ENCODE data around the gene NECTIN4. TPM values are rescaled to one million over a fixed set of nuclear protein-coding genes. Genes with fewer than 3 reads are reported as not detected.
"Not testable (repeated sequence)": the region's sequence is repeated elsewhere in the genome, so short reads cannot be mapped to it uniquely, and the experiment has no call there.

Gene NECTIN4
- total RNA-seq, 1 experiment from 2014 or later = 0.20 TPM

GRCh38 chr1:161117759-161118581 is 28.6 kb upstream of the NECTIN4 start, which contains the start of the genes NIT1 and PFDN2:
TSS of gene NIT1 (plus strand) at chr1:161118105. CDS start at chr1:161118177, 72 bp downstream.
TSS of gene PFDN2 (minus strand) at chr1:161118037. CDS start at chr1:161118026, 11 bp downstream.
- BruUV-seq (replicated peaks) = no TSS peak
- Mint-ChIP-seq H3K4me1 (ENCODE audit: low read depth, unreplicated experiment) (peaks cover 13% of the 10 kb centered on the region), H3K4me3 (ENCODE audit: unreplicated experiment) (peak within 1 kb of the TSS; percentile 99), H3K36me3 (ENCODE audit: insufficient read depth, unreplicated experiment) (peaks cover 53% of the 10 kb centered on the region), H3K27ac (ENCODE audit: unreplicated experiment) (peak within 1 kb of the TSS; percentile 96), H3K9me3 (ENCODE audit: unreplicated experiment) (no peaks in the 10 kb centered on the region), H3K27me3 (ENCODE audit: insufficient read depth, unreplicated experiment) (no peaks in the 10 kb centered on the region)
- Histone ChIP-seq H3K27me3 (replicated peaks; ENCODE audit: control insufficient read depth, insufficient read depth, low read length) (no peaks in the 10 kb centered on the region), H3K36me3 (ENCODE audit: control insufficient read depth, insufficient read depth, low read length) (peaks cover 5% of the 10 kb centered on the region; the same call in 1 of the 2 replicates), H3K4me1 (peaks cover 17% of the 10 kb centered on the region), H3K9me3 (no peaks in the 10 kb centered on the region), H3K4me3 (ENCODE audit: low read depth, low read length) (peak within 1 kb of the TSS; percentile 91)
- POLR2A ChIA-PET = interaction anchor here (0.5 to 1.8 kb wide), 5 partner anchors 15 to 97 kb away, joined by 3 to 16 read pairs (median 7); partner anchors contain the start of genes DEDD, F11R, UFC1 and USF1
- DNase-seq = peak; percentile 91 to 92
- CTCF ChIA-PET = interaction anchor here (0.6 to 1.4 kb wide), 5 partner anchors 14 to 272 kb away, joined by 3 to 6 read pairs (median 3); partner anchors contain the start of genes DEDD and ITLN2
- intact Hi-C loops (cut with micrococcal nuclease; ENCODE audit: unreplicated experiment) = loop anchor here (5.0 kb wide), 1 partner anchor 59 kb away; the partner anchor contains the start of gene B4GALT3
- TF ChIP-seq CTCF (IDR thresholded peaks at IDR 0.05; ENCODE audit: insufficient read depth in 1 of 2, low read depth in 1 of 2, low read length in 1 of 2, severe bottlenecking in 1 of 2, unreplicated experiment in 1 of 2) = no peak

- H3K36me3 ChIP-seq (ENCODE audit: control insufficient read depth, insufficient read depth, low read length); POLR2A ChIA-PET; H3K27me3 ChIP-seq (replicated peaks; ENCODE audit: control insufficient read depth, insufficient read depth, low read length); H3K4me3 Mint-ChIP-seq (ENCODE audit: unreplicated experiment); H3K9me3 ChIP-seq; CTCF ChIA-PET; H3K9me3 Mint-ChIP-seq (ENCODE audit: unreplicated experiment); H3K4me3 ChIP-seq (ENCODE audit: low read depth, low read length); H3K27ac Mint-ChIP-seq (ENCODE audit: unreplicated experiment); DNase-seq; BruUV-seq (replicated peaks); H3K27me3 Mint-ChIP-seq (ENCODE audit: insufficient read depth, unreplicated experiment): not testable (repeated sequence)
- Mint-ChIP-seq H3K4me1 (ENCODE audit: low read depth, unreplicated experiment) (peaks cover 13% of the 10 kb centered on the region), H3K36me3 (ENCODE audit: insufficient read depth, unreplicated experiment) (peaks cover 46% of the 10 kb centered on the region)
- intact Hi-C loops (cut with micrococcal nuclease; ENCODE audit: unreplicated experiment) = loop anchor here (5.0 kb wide), 1 partner anchor 61 kb away; the partner anchor contains the start of gene B4GALT3
- H3K4me1 ChIP-seq = peaks cover 17% of the 10 kb centered on the region
Observed at GRCh38 chr1:161115961-161116360, 26.6 kb upstream of the NECTIN4 start.

GRCh38 chr1:161115132-161115711 is 25.9 kb upstream of the NECTIN4 start:
- no peaks in the 10 kb centered on the region for H3K9me3 Mint-ChIP-seq (ENCODE audit: unreplicated experiment)
- H3K4me3 Mint-ChIP-seq (ENCODE audit: unreplicated experiment) = no peak overlapping the region
- ChIA-PET CTCF (no interaction called here), POLR2A (no interaction called here)
- intact Hi-C loops (cut with micrococcal nuclease; ENCODE audit: unreplicated experiment) = loop anchor here (5.0 kb wide), 1 partner anchor 62 kb away; the partner anchor contains the start of gene B4GALT3
- Histone ChIP-seq H3K4me1 (peaks cover 15% of the 10 kb centered on the region), H3K4me3 (ENCODE audit: low read depth, low read length) (no peak overlapping the region), H3K27me3 (replicated peaks; ENCODE audit: control insufficient read depth, insufficient read depth, low read length) (no peaks in the 10 kb centered on the region), H3K36me3 (ENCODE audit: control insufficient read depth, insufficient read depth, low read length) (peaks cover 1% of the 10 kb centered on the region; the same call in 1 of the 2 replicates), H3K9me3 (no peaks in the 10 kb centered on the region)
- H3K27ac Mint-ChIP-seq (ENCODE audit: unreplicated experiment) = no peak overlapping the region
- peaks cover 45% of the 10 kb centered on the region for H3K36me3 Mint-ChIP-seq (ENCODE audit: insufficient read depth, unreplicated experiment)
- TF ChIP-seq CTCF (IDR thresholded peaks at IDR 0.05; ENCODE audit: insufficient read depth in 1 of 2, low read depth in 1 of 2, low read length in 1 of 2, severe bottlenecking in 1 of 2, unreplicated experiment in 1 of 2) = no peak
- H3K4me1 Mint-ChIP-seq (ENCODE audit: low read depth, unreplicated experiment) = peaks cover 13% of the 10 kb centered on the region
- H3K27me3 Mint-ChIP-seq (ENCODE audit: insufficient read depth, unreplicated experiment) = no peaks in the 10 kb centered on the region
- BruUV-seq (replicated peaks) = no TSS peak
- no peak for DNase-seq

Measured in Caco-2 (cell line).